Measurements from ENCODE around the gene INHBC. TPM values are rescaled to one million over a fixed set of nuclear protein-coding genes. Genes with fewer than 3 reads are reported as not detected.
A peak's percentile ranks its signal among the peaks of the same experiment; 100 is the strongest.

INHBC gene
- total and polyA plus RNA-seq, 7 experiments from 2014 or later: 0.16 TPM; not detected in 6

GRCh38 chr12:57449375-57449774 is 14.8 kb downstream of the INHBC start:
- Histone ChIP-seq H3K4me1 (ENCODE audit: control insufficient read depth in 2 of 2, insufficient read depth in 2 of 2, low read length in 2 of 2) (no peaks in the 10 kb centered on the region), H3K27me3 (ENCODE audit: control insufficient read depth in 2 of 2, insufficient read depth in 2 of 2, low read length in 2 of 2) (no peaks in the 10 kb centered on the region), H3K27ac (ENCODE audit: low read depth, low read length) (no peak overlapping the region), H3K9me3 (ENCODE audit: control insufficient read depth in 2 of 3, low read length in 3 of 3) (no peaks in the 10 kb centered on the region), H3K4me3 (ENCODE audit: low read length) (no peak overlapping the region), H3K36me3 (ENCODE audit: control insufficient read depth in 2 of 3, insufficient read depth in 3 of 3, low read length in 3 of 3) (no peaks in the 10 kb centered on the region)
- Mint-ChIP-seq H3K4me1 (peaks cover 0 to 9% (median 0%) of the 10 kb centered on the region in 7 donors), H3K4me3 (no peak overlapping the region), H3K36me3 (no peaks in the 10 kb centered on the region), H3K9me3 (no peaks in the 10 kb centered on the region), H3K27ac (no peak overlapping the region), H3K27me3 (peaks cover 0 to 7% (median 0%) of the 10 kb centered on the region in 5 donors)
- DNase-seq (no peak), ATAC-seq (no peak)
- ChIA-PET POLR2A (no interaction called here), CTCF (interaction anchor here (1.0 kb wide), 2 partner anchors 9 to 184 kb away, joined by 3 to 4 read pairs; no protein-coding TSS in a partner anchor)
- intact Hi-C loops (cut with micrococcal nuclease): no loop called here

DNA sequence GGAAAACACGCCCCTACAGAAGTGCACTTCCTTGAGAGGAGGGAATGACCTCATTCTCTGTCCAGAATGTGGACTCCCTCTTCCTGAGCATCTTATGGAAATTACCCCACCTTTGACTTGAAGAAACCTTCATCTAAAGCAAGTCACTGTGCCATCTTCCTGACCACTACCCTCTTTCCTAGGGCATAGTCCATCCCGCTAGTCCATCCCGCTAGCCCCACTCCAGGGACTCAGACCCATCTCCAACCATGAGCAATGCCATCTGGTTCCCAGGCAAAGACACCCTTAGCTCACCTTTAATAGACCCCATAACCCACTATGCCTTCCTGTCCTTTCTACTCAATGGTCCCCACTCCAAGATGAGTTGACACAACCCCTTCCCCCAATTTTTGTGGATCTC is 15.5 kb downstream of the INHBC start:
- DNase-seq (no peak), ATAC-seq (no peak)
- Histone ChIP-seq H3K27ac (ENCODE audit: low read depth, low read length) (no peak overlapping the region), H3K9me3 (ENCODE audit: control insufficient read depth in 2 of 3, low read length in 3 of 3) (no peaks in the 10 kb centered on the region), H3K4me3 (ENCODE audit: low read length) (no peak overlapping the region), H3K27me3 (ENCODE audit: control insufficient read depth in 2 of 2, insufficient read depth in 2 of 2, low read length in 2 of 2) (no peaks in the 10 kb centered on the region), H3K36me3 (ENCODE audit: control insufficient read depth in 2 of 3, insufficient read depth in 3 of 3, low read length in 3 of 3) (no peaks in the 10 kb centered on the region), H3K4me1 (ENCODE audit: control insufficient read depth in 2 of 2, insufficient read depth in 2 of 2, low read length in 2 of 2) (no peaks in the 10 kb centered on the region)
- ChIA-PET POLR2A (no interaction called here), CTCF (interaction anchor here (1.0 kb wide), 2 partner anchors 9 to 185 kb away, joined by 3 to 4 read pairs; no protein-coding TSS in a partner anchor)
- H3K27ac Mint-ChIP-seq: no peak overlapping the region
- intact Hi-C loops (cut with micrococcal nuclease): loop anchor here (10.0 kb wide), 2 partner anchors 245 to 325 kb away; partner anchors contain the start of genes LRP1 (in 1 of the 2) and OS9 (in 1 of the 2)
- peaks cover 0 to 7% (median 0%) of the 10 kb centered on the region in 5 donors for H3K27me3 Mint-ChIP-seq
- no peaks in the 10 kb centered on the region for H3K36me3 Mint-ChIP-seq
- H3K4me1 Mint-ChIP-seq: peaks cover 0 to 11% (median 0%) of the 10 kb centered on the region in 7 donors
- H3K4me3 Mint-ChIP-seq: no peak overlapping the region
- no peaks in the 10 kb centered on the region for H3K9me3 Mint-ChIP-seq

DNA sequence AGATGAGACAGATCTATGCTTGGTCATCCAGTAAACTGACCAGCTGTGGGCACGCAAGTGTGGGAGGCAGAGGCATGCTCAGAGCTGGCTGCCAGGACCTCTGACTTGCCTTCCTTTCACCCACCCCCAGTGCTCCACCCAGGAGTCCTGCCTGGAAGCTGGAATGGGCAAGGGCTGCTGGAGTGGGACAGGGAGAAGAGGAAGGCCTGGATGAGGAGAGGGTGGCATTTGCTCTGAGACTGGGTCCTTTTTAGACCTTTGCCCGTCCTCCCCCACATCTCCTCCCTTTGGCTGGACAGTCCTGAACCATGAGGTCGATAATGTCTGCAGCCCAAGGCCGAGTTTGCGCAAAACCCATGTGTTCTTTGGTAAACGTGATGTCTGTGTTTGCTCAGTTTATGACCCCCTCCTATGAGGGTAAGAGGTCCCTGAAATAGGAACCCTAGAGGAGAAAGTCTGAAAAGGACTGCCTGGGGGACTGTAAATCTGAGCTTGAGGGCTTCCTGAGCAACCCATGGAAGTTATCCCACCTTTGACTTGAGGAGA is 16.7 kb downstream of the INHBC start:
- no peak overlapping the region for H3K27ac Mint-ChIP-seq
- intact Hi-C loops (cut with micrococcal nuclease): loop anchor here (10.0 kb wide), 2 partner anchors 243 to 327 kb away; partner anchors contain the start of genes LRP1 (in 1 of the 2) and OS9 (in 1 of the 2)

GRCh38 chr12:57452181-57452936 is 17.8 kb downstream of the INHBC start:
- Mint-ChIP-seq H3K4me1 (peaks cover 4 to 20% (median 5%) of the 10 kb centered on the region in 7 donors), H3K27ac (peak overlapping the region in 1 of 9 donors; percentile 33), H3K4me3 (no peak overlapping the region), H3K27me3 (peaks cover 0 to 7% (median 0%) of the 10 kb centered on the region in 5 donors), H3K9me3 (no peaks in the 10 kb centered on the region), H3K36me3 (no peaks in the 10 kb centered on the region)
- H3K9me3 ChIP-seq (ENCODE audit: control insufficient read depth in 2 of 3, low read length in 3 of 3): no peaks in the 10 kb centered on the region
- CTCF ChIA-PET: interaction anchor here (0.5 to 1.6 kb wide), 12 partner anchors 10 to 191 kb away, joined by 3 to 6 read pairs (median 3); no protein-coding TSS in a partner anchor
- no peak for ATAC-seq
- H3K36me3 ChIP-seq (ENCODE audit: control insufficient read depth in 2 of 3, insufficient read depth in 3 of 3, low read length in 3 of 3): no peaks in the 10 kb centered on the region
- no peak overlapping the region for H3K4me3 ChIP-seq (ENCODE audit: low read length)
- no peaks in the 10 kb centered on the region for H3K27me3 ChIP-seq (ENCODE audit: control insufficient read depth in 2 of 2, insufficient read depth in 2 of 2, low read length in 2 of 2)
- intact Hi-C loops (cut with micrococcal nuclease): loop anchor here (2.0 to 10.0 kb wide), 4 partner anchors 146 to 328 kb away; partner anchors contain the start of genes LRP1 (in 1 of the 2) and OS9 (in 1 of the 2)
- H3K4me1 ChIP-seq (ENCODE audit: control insufficient read depth in 2 of 2, insufficient read depth in 2 of 2, low read length in 2 of 2): peaks cover 0 to 5% of the 10 kb centered on the region in 2 donors
- DNase-seq: no peak
- no peak overlapping the region for H3K27ac ChIP-seq (ENCODE audit: low read depth, low read length)
- POLR2A ChIA-PET: interaction anchor here (0.6 to 1.4 kb wide), 3 partner anchors 11 to 109 kb away, joined by 4 to 6 read pairs (median 5); no protein-coding TSS in a partner anchor

More for the DNA sequence above, 16.7 kb downstream of the INHBC start:
- POLR2A ChIA-PET: interaction anchor here (1.4 kb wide), 1 partner anchor 12 kb away, joined by 5 read pairs; no protein-coding TSS in a partner anchor
- CTCF ChIA-PET: interaction anchor here (0.8 to 0.9 kb wide), 2 partner anchors 13 to 144 kb away, joined by 3 to 4 read pairs; no protein-coding TSS in a partner anchor
- H3K4me1 ChIP-seq (ENCODE audit: control insufficient read depth in 2 of 2, insufficient read depth in 2 of 2, low read length in 2 of 2): peaks cover 0 to 5% of the 10 kb centered on the region in 2 donors
- DNase-seq (no peak), ATAC-seq (no peak)
- H3K36me3 ChIP-seq (ENCODE audit: control insufficient read depth in 2 of 3, insufficient read depth in 3 of 3, low read length in 3 of 3): no peaks in the 10 kb centered on the region
- Mint-ChIP-seq H3K4me1 (peaks cover 4 to 20% (median 5%) of the 10 kb centered on the region in 7 donors), H3K27me3 (peaks cover 0 to 7% (median 0%) of the 10 kb centered on the region in 5 donors), H3K9me3 (no peaks in the 10 kb centered on the region), H3K36me3 (no peaks in the 10 kb centered on the region), H3K4me3 (no peak overlapping the region)
- H3K4me3 ChIP-seq (ENCODE audit: low read length): no peak overlapping the region
- H3K27ac ChIP-seq (ENCODE audit: low read depth, low read length): no peak overlapping the region
- no peaks in the 10 kb centered on the region for H3K9me3 ChIP-seq (ENCODE audit: control insufficient read depth in 2 of 3, low read length in 3 of 3)
- H3K27me3 ChIP-seq (ENCODE audit: control insufficient read depth in 2 of 2, insufficient read depth in 2 of 2, low read length in 2 of 2): no peaks in the 10 kb centered on the region

DNA sequence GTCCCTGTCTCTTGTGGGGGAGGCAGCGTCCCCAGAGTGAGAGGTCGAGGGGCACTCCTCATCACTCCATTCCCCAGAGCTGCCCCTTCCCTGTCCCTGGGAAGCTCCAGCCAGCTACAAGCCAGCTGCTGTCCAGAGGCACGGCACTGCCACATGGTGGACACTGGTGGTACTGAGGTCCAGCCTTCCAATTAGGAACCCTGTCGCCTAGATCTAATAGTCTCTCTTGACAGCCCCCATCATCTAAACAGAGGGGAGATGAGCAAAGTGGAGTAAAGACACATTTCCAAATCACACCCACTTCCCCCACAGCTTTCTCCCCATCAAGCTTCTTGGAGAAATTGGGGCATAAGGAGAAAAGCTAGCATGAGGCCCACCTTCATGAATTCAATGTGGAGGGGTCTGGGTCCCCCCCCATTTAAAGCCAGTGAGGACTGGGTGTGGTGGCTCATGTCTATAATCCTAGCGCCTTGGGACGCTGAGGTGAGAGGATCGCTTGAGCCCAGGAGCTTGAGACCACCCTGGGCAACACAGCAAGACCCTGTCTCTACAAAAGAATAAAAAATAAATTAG is 18.4 kb downstream of the INHBC start:
- no peaks in the 10 kb centered on the region for H3K36me3 ChIP-seq (ENCODE audit: control insufficient read depth in 2 of 3, insufficient read depth in 3 of 3, low read length in 3 of 3)
- H3K27me3 ChIP-seq (ENCODE audit: control insufficient read depth in 2 of 2, insufficient read depth in 2 of 2, low read length in 2 of 2): no peaks in the 10 kb centered on the region
- H3K4me1 ChIP-seq (ENCODE audit: control insufficient read depth in 2 of 2, insufficient read depth in 2 of 2, low read length in 2 of 2): peaks cover 0 to 5% of the 10 kb centered on the region in 2 donors
- no peak overlapping the region for H3K27ac ChIP-seq (ENCODE audit: low read depth, low read length)
- H3K9me3 ChIP-seq (ENCODE audit: control insufficient read depth in 2 of 3, low read length in 3 of 3): no peaks in the 10 kb centered on the region
- H3K4me1 Mint-ChIP-seq: peaks cover 4 to 20% (median 5%) of the 10 kb centered on the region in 7 donors
- DNase-seq (peak in 1 of 9 donors; percentile 58), ATAC-seq (peak; percentile 71)
- no peak overlapping the region for H3K4me3 Mint-ChIP-seq
- H3K4me3 ChIP-seq (ENCODE audit: low read length): no peak overlapping the region
- H3K9me3 Mint-ChIP-seq: no peaks in the 10 kb centered on the region
- intact Hi-C loops (cut with micrococcal nuclease): loop anchor here (1.0 to 10.0 kb wide), 5 partner anchors 146 to 328 kb away; partner anchors contain the start of genes LRP1 (in 1 of the 2) and OS9 (in 1 of the 2)
- no peaks in the 10 kb centered on the region for H3K36me3 Mint-ChIP-seq
- H3K27ac Mint-ChIP-seq: no peak overlapping the region
- ChIA-PET CTCF (interaction anchor here (0.5 to 1.6 kb wide), 11 partner anchors 10 to 192 kb away, joined by 3 to 6 read pairs (median 3); no protein-coding TSS in a partner anchor), POLR2A (interaction anchor here (1.4 kb wide), 2 partner anchors 10 to 23 kb away, joined by 5 to 6 read pairs; no protein-coding TSS in a partner anchor)
- H3K27me3 Mint-ChIP-seq: peaks cover 0 to 7% (median 0%) of the 10 kb centered on the region in 5 donors

GRCh38 chr12:57454213-57454565 is 19.6 kb downstream of the INHBC start:
- peaks cover 0 to 7% (median 0%) of the 10 kb centered on the region in 5 donors for H3K27me3 Mint-ChIP-seq
- no peak overlapping the region for H3K4me3 Mint-ChIP-seq
- peaks cover 0 to 10% of the 10 kb centered on the region in 2 donors for H3K4me1 ChIP-seq (ENCODE audit: control insufficient read depth in 2 of 2, insufficient read depth in 2 of 2, low read length in 2 of 2)
- H3K27ac Mint-ChIP-seq: no peak overlapping the region
- ChIA-PET POLR2A (interaction anchor here (0.7 kb wide), 1 partner anchor 94 kb away, joined by 3 read pairs; no protein-coding TSS in a partner anchor), CTCF (interaction anchor here (0.6 to 1.5 kb wide), 3 partner anchors 129 to 194 kb away, joined by 3 read pairs; no protein-coding TSS in a partner anchor)
- no peaks in the 10 kb centered on the region for H3K36me3 ChIP-seq (ENCODE audit: control insufficient read depth in 2 of 3, insufficient read depth in 3 of 3, low read length in 3 of 3)
- peaks cover 11 to 26% (median 15%) of the 10 kb centered on the region in 7 donors for H3K4me1 Mint-ChIP-seq
- H3K27me3 ChIP-seq (ENCODE audit: control insufficient read depth in 2 of 2, insufficient read depth in 2 of 2, low read length in 2 of 2): no peaks in the 10 kb centered on the region
- no peaks in the 10 kb centered on the region for H3K9me3 ChIP-seq (ENCODE audit: control insufficient read depth in 2 of 3, low read length in 3 of 3)
- no peak for DNase-seq
- ATAC-seq: no peak
- peaks cover 0 to 2% (median 0%) of the 10 kb centered on the region in 11 donors for H3K9me3 Mint-ChIP-seq
- no peak overlapping the region for H3K4me3 ChIP-seq (ENCODE audit: low read length)
- intact Hi-C loops (cut with micrococcal nuclease): loop anchor here (10.0 kb wide), 2 partner anchors 241 to 329 kb away; partner anchors contain the start of genes LRP1 (in 1 of the 2) and OS9 (in 1 of the 2)
- no peaks in the 10 kb centered on the region for H3K36me3 Mint-ChIP-seq
- H3K27ac ChIP-seq (ENCODE audit: low read depth, low read length): no peak overlapping the region

All from naive thymus-derived CD4-positive, alpha-beta T cell (primary cell).